GM21515 (cell line): ENCODE data around the gene LLGL2.

ENCODE experiments used
- ATAC-seq: cut with Tn5 transposase; IDR thresholded peaks from one replicate; pipeline ENCODE4 v1.9.1; 2021; ENCODE audit not compliant: unreplicated experiment

Gene LLGL2

GRCh38 chr17:75548813-75549212 lies 23.3 kb downstream of the LLGL2 start:
- ATAC-seq: no peak

- no peak for ATAC-seq
Measured at GRCh38 chr17:75549246-75550138, 24.0 kb downstream of the LLGL2 start.

- no peak for ATAC-seq
Measured at GRCh38 chr17:75550139-75550465, 24.6 kb downstream of the LLGL2 start.

- ATAC-seq: no peak
Measured at GRCh38 chr17:75551266-75551665, 25.8 kb downstream of the LLGL2 start.

- no peak for ATAC-seq
Measured at GRCh38 chr17:75552425-75553294, 27.2 kb downstream of the LLGL2 start.

- no peak for ATAC-seq
Measured at GRCh38 chr17:75553295-75554110, 28.0 kb downstream of the LLGL2 start.

- ATAC-seq: no peak
Measured at GRCh38 chr17:75555679-75556153, 30.2 kb downstream of the LLGL2 start.

- no peak for ATAC-seq
Measured at GRCh38 chr17:75557075-75557851, 31.8 kb downstream of the LLGL2 start.

- ATAC-seq: no peak
Measured at GRCh38 chr17:75557852-75558665, 32.6 kb downstream of the LLGL2 start.

GRCh38 chr17:75558666-75559530 lies 33.4 kb downstream of the LLGL2 start:
- ATAC-seq: no peak

- no peak for ATAC-seq
Measured at GRCh38 chr17:75559958-75560533, 34.5 kb downstream of the LLGL2 start.

- ATAC-seq: no peak
Measured at GRCh38 chr17:75561927-75562603, 36.6 kb downstream of the LLGL2 start.

- no peak for ATAC-seq
Measured at GRCh38 chr17:75563063-75563758, 37.7 kb downstream of the LLGL2 start.

GRCh38 chr17:75564195-75564594 lies 38.7 kb downstream of the LLGL2 start:
- no peak for ATAC-seq

- ATAC-seq: no peak
Measured at GRCh38 chr17:75565066-75565465, 39.6 kb downstream of the LLGL2 start.

- ATAC-seq: no peak
Measured at GRCh38 chr17:75565618-75566017, 40.1 kb downstream of the LLGL2 start.

GRCh38 chr17:75566416-75566815 lies 40.9 kb downstream of the LLGL2 start:
- ATAC-seq: no peak
